GM12892 (cell line): ENCODE data around the gene ADAMTS4.

Source experiments
- DNase-seq: peaks from one replicate; pipeline ENCODE4 v3.0.0; 2011; ENCODE audit not compliant: insufficient read length
- FAIRE-seq: peaks from 2 replicates; lab custom pipeline; 2011; peaks lifted over from hg19 to GRCh38; lab: Jason Lieb, UNC
- POLR2A ChIP-seq: IDR thresholded peaks from 2 replicates; pipeline ENCODE4 v1.6.1; 2011; ENCODE audit warnings: low read depth, low read length, control low read depth
- POLR2AphosphoS5 ChIP-seq: IDR thresholded peaks from 2 replicates; pipeline ENCODE4 v1.6.1; 2011; ENCODE audit warnings: low read depth, low read length, control low read depth
- TAF1 ChIP-seq: IDR thresholded peaks from 2 replicates; pipeline ENCODE4 v1.6.1; 2011; ENCODE audit warnings: low read depth, mild to moderate bottlenecking, control low read depth, low read length, borderline replicate concordance

ADAMTS4 gene

DNA sequence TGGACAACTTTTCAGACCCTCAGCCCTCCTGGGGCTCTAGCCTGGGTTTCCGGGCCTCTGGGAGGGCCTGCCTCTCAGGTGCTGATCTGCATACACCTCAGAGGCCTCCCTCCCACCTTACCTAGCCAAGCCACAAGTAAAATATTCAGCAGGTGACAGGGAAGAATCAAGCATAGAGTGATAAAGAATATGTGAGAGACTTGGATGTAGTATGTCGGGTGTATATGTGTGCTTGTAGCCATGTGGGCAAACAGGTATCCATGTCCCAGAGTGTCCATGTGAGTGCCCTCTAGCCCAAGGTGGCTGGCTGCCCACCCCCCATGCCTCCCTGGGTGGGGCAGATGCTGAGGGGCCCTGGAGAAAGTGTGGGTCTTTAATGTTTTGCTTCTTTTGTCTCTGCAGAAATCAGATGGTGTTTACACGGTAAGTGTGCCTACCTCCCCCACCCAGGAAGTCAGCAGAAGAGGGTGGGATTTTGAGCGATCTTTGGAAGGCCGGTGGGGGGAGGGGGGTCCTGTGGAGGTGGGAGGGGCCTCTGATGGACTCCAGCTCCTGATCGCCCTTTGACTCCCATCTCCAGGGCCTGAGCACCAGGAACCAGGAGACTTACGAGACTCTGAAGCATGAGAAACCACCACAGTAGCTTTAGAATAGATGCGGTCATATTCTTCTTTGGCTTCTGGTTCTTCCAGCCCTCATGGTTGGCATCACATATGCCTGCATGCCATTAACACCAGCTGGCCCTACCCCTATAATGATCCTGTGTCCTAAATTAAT lies 19.6 kb upstream of the ADAMTS4 start:
- FAIRE-seq (no peak), DNase-seq (no peak)
- no peak for TF ChIP-seq TAF1
- TF ChIP-seq POLR2A, result no peak
- no peak for TF ChIP-seq POLR2AphosphoS5

DNA sequence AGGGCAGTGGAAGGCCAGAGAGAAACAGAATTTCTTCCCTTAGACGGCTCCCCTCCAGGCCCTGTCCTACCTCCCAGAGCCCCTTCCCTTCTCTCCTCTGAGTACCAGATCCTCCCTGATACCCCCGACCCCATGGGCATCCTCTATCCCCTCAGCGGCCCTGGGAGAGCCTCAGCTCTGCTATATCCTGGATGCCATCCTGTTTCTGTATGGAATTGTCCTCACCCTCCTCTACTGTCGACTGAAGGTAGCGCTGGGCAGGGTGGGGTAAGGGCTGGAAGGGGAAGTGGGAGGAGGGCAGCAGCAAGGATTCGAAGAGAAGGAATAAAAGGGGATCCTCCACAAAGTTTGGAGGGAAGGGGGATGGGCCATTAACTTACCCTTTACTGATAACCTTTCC lies 19.0 kb upstream of the ADAMTS4 start:
- DNase-seq, result no peak
- FAIRE-seq, result no peak
- TF ChIP-seq POLR2AphosphoS5 (no peak), POLR2A (no peak), TAF1 (no peak)

- peak; percentile 78 for FAIRE-seq
- DNase-seq, result no peak
- TF ChIP-seq POLR2A (no peak), TAF1 (no peak), POLR2AphosphoS5 (no peak)
These were observed 18.3 kb upstream of the ADAMTS4 start for GRCh38 chr1:161216945-161217712.

GRCh38 chr1:161215076-161215475 lies 16.2 kb upstream of the ADAMTS4 start, which contains the start of gene FCER1G:
FCER1G (plus strand) TSS chr1:161215295; CDS start chr1:161215322, 27 bp downstream.
- FAIRE-seq (no peak), DNase-seq (no peak)
- TF ChIP-seq POLR2A (0 out of 2 replicates have a peak, but pooled peaks have one; percentile 23), POLR2AphosphoS5 (no peak)

- FAIRE-seq (no peak), DNase-seq (no peak)
- TF ChIP-seq POLR2A (no peak), TAF1 (no peak)
These were observed 15.5 kb upstream of the ADAMTS4 start for GRCh38 chr1:161214369-161214768.

GRCh38 chr1:161209790-161210409 lies 11.0 kb upstream of the ADAMTS4 start:
- TF ChIP-seq TAF1 (no peak), POLR2AphosphoS5 (no peak), POLR2A (no peak)
- peak; percentile 55 for DNase-seq
- peak; percentile 77 for FAIRE-seq

- no peak for FAIRE-seq
- no peak for DNase-seq
- TF ChIP-seq POLR2A (no peak), TAF1 (no peak), POLR2AphosphoS5 (no peak)
These were observed 8.3 kb upstream of the ADAMTS4 start for GRCh38 chr1:161207173-161207572.

GRCh38 chr1:161206411-161207140 lies 7.7 kb upstream of the ADAMTS4 start:
- FAIRE-seq (no peak), DNase-seq (no peak)
- TF ChIP-seq POLR2AphosphoS5 (no peak), POLR2A (no peak), TAF1 (no peak)

DNA sequence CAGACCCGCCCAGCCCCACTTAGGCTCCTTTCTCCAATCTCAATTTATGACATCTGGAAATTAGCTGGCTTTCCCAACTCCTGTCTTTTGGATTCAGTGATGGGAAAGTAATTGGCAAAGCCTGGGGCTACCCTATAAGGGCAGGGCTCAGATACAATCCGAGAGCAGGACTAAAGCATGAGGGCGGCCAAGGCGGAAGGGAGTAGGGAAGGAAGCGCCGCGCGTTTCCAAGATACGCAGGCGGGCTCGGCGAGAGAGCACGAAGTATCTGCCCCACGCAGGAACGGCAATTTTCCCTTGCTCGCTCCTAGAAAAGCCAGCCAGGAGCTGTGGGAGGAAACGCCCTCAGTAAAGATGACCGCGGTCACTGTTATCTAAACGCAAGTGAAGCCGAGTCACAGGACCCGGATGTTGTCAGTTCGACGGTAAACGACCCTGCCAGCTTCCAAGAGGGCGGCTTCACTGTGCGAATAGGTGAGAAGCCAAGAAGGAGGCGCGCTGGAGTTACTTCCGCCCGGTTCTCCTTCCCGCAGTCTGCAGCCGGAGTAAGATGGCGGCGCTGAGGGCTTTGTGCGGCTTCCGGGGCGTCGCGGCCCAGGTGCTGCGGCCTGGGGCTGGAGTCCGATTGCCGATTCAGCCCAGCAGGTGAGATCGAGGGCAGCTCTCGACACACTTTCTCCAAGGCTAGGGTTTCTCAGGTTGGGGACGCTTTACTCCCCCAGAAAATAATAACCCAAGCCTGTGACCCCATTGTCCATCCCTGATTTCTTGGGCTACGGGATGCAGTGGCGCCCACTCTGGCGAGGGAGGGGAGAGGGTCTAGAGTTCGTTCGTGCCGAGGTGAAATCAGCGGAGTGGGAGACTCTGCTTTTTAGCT lies 3.2 kb upstream of the ADAMTS4 start, which contains the start of gene NDUFS2:
TSS of gene NDUFS2 (plus strand) at position 532 of the 877 bp plus-strand sequence. CDS start at position 551, 19 bp downstream.
- peak; percentile 93 for DNase-seq
- TF ChIP-seq POLR2AphosphoS5 (peak; percentile 81), POLR2A (peak; percentile 95), TAF1 (peak; percentile 97)
- FAIRE-seq, result peak; percentile 96
